Body of pancreas (tissue), 4 donors: ENCODE data around the gene SLC23A2.

ENCODE experiments used
- POLR2A ChIP-seq, 3 donors: fragments of 450-650 bp; IDR thresholded peaks; one replicate each; pipeline ENCODE4 v1.6.1; 2016; ENCODE audit warnings: antibody characterized with exemption in 3 of 3, mild to moderate bottlenecking in 2 of 3
- TF ChIP-seq, protein P1 (sequence below), 7 experiments: fragments of 450-650 bp in 4 of 7; fragments of 200-600 bp in 3 of 7; sonication (generic) in 3 of 7; IDR thresholded peaks; one replicate each; pipeline ENCODE4 v1.5.1; 2016 to 2019; ENCODE audit warnings: antibody characterized with exemption in 7 of 7

- TF ChIP-seq, protein P1, sequence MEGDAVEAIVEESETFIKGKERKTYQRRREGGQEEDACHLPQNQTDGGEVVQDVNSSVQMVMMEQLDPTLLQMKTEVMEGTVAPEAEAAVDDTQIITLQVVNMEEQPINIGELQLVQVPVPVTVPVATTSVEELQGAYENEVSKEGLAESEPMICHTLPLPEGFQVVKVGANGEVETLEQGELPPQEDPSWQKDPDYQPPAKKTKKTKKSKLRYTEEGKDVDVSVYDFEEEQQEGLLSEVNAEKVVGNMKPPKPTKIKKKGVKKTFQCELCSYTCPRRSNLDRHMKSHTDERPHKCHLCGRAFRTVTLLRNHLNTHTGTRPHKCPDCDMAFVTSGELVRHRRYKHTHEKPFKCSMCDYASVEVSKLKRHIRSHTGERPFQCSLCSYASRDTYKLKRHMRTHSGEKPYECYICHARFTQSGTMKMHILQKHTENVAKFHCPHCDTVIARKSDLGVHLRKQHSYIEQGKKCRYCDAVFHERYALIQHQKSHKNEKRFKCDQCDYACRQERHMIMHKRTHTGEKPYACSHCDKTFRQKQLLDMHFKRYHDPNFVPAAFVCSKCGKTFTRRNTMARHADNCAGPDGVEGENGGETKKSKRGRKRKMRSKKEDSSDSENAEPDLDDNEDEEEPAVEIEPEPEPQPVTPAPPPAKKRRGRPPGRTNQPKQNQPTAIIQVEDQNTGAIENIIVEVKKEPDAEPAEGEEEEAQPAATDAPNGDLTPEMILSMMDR (IDR thresholded peaks at IDR 0.05): no peak
- TF ChIP-seq POLR2A (IDR thresholded peaks at IDR 0.05): no peak
These were observed 38.6 kb upstream of the SLC23A2 start for GRCh38 chr20:5039889-5040288.
